AG04450 (cell line): ENCODE results near the gene MBOAT2. TPM values are rescaled to one million over a fixed set of nuclear protein-coding genes. Genes with fewer than 3 reads are reported as not detected.

Experiments
- CTCF ChIA-PET: fragments of 300-600, 350-600 bp; formaldehyde crosslinking; extraction: SDS; loops from one replicate; lab custom pipeline; 2022; ENCODE audit warnings: antibody characterized with exemption, inconsistent platforms; lab: Charles Lee
- POLR2A ChIA-PET: fragments of 350-600 bp; formaldehyde crosslinking; extraction: SDS; loops from one replicate; lab custom pipeline; 2021; ENCODE audit warnings: antibody characterized with exemption, inconsistent platforms; lab: Yijun Ruan, JAX
- DNase-seq: peaks from one replicate; pipeline ENCODE4 v3.0.0-alpha.2; 2011; ENCODE audit warnings: low read depth, low spot score
- H3K27ac ChIP-seq: one replicate; pipeline ENCODE4 v1.5.1; 2012; ENCODE audit warnings: low read depth, low read length, control low read depth
- H3K27me3 ChIP-seq: one replicate; pipeline ENCODE4 v1.6.0; 2012; ENCODE audit warnings: low read length; ENCODE audit not compliant: control insufficient read depth, insufficient read depth
- H3K4me3 ChIP-seq: 2 replicates; pipeline ENCODE4 v1.5.1; 2011; ENCODE audit warnings: mild to moderate bottlenecking, low read depth, low read length, control low read depth
- H3K9me3 ChIP-seq: 2 replicates; pipeline ENCODE4 v1.5.1; 2012; ENCODE audit warnings: low read length; ENCODE audit not compliant: control insufficient read depth, insufficient read depth
- CTCF ChIP-seq: IDR thresholded peaks from 2 replicates; pipeline ENCODE4 v1.5.1; 2011; ENCODE audit warnings: low read depth, low read length, control low read depth, inconsistent platforms
- polyA plus RNA-seq: library from polyadenylated mRNA; depleted of rRNA; stranded (reverse); fragments of >200 nt; gene quantifications from 2 replicates; pipeline ENCODE4 v1.2.3, GENCODE V29; 2011

Gene MBOAT2
- polyA plus RNA-seq, 1 experiment: 75.2 TPM

- POLR2A ChIA-PET: no interaction called here
- H3K9me3 ChIP-seq: no peaks in the 10 kb centered on the region
- no peak for TF ChIP-seq CTCF
- no peaks in the 10 kb centered on the region for H3K27me3 ChIP-seq
- no peak overlapping the region for H3K4me3 ChIP-seq
- H3K27ac ChIP-seq: no peak overlapping the region
- DNase-seq: no peak
- CTCF ChIA-PET: no interaction called here
These were observed 144.6 kb downstream of the MBOAT2 start for GRCh38 chr2:8858910-8859309.

GRCh38 chr2:8858264-8858663, 145.2 kb downstream of the MBOAT2 start:
- no peak for DNase-seq
- H3K27ac ChIP-seq: no peak overlapping the region
- TF ChIP-seq CTCF: no peak
- ChIA-PET POLR2A (no interaction called here), CTCF (no interaction called here)
- H3K9me3 ChIP-seq: no peaks in the 10 kb centered on the region
- H3K4me3 ChIP-seq: no peak overlapping the region
- H3K27me3 ChIP-seq: no peaks in the 10 kb centered on the region

- no peak for DNase-seq
- Histone ChIP-seq H3K27me3 (no peaks in the 10 kb centered on the region), H3K9me3 (no peaks in the 10 kb centered on the region), H3K27ac (no peak overlapping the region), H3K4me3 (no peak overlapping the region)
- TF ChIP-seq CTCF: no peak
- ChIA-PET CTCF (no interaction called here), POLR2A (no interaction called here)
These were observed 145.8 kb downstream of the MBOAT2 start for GRCh38 chr2:8857709-8858108.

- no peak overlapping the region for H3K4me3 ChIP-seq
- DNase-seq: no peak
- ChIA-PET POLR2A (no interaction called here), CTCF (no interaction called here)
- TF ChIP-seq CTCF: no peak
- no peaks in the 10 kb centered on the region for H3K9me3 ChIP-seq
- no peaks in the 10 kb centered on the region for H3K27me3 ChIP-seq
- H3K27ac ChIP-seq: no peak overlapping the region
These were observed 147.3 kb downstream of the MBOAT2 start for GRCh38 chr2:8856176-8856575.

- TF ChIP-seq CTCF: no peak
- H3K9me3 ChIP-seq: no peaks in the 10 kb centered on the region
- H3K27ac ChIP-seq: no peak overlapping the region
- POLR2A ChIA-PET: no interaction called here
- DNase-seq: no peak
- H3K4me3 ChIP-seq: no peak overlapping the region
- no peaks in the 10 kb centered on the region for H3K27me3 ChIP-seq
- CTCF ChIA-PET: interaction anchor here (1.0 to 1.6 kb wide), 2 partner anchors 9 to 19 kb away, joined by 4 to 6 read pairs; no protein-coding TSS in a partner anchor
These were observed 148.5 kb downstream of the MBOAT2 start for GRCh38 chr2:8855010-8855409.
